ENCODE results near the gene COL11A1.

DNA sequence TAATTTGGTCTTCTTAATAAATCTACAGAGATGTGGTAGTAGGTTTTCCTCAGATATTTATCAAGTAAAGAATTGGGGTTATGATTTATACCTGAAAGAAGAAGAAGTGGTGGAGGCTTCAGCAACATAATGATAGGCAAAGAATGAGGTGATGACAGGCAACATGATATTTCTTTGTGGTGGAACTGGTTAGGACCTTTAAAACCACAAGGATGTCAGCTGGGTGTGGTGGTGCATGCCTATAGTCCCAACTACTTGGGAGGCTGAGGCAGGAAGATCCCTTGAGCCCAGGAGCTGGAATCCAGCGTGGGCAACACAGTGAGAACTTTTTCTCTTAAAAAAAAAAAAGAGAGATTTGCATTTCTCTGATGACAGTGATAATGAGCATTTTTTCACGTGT is 34.1 kb upstream of the COL11A1 start:
- TF ChIP-seq EGR1 (conservative IDR thresholded peaks at IDR 0.05) (no peak), HDAC1 (IDR thresholded peaks at IDR 0.05) (no peak), POLR2G (IDR thresholded peaks at IDR 0.05; ENCODE audit: low read depth, low read length) (no peak)
- TF ChIP-seq, protein P1, sequence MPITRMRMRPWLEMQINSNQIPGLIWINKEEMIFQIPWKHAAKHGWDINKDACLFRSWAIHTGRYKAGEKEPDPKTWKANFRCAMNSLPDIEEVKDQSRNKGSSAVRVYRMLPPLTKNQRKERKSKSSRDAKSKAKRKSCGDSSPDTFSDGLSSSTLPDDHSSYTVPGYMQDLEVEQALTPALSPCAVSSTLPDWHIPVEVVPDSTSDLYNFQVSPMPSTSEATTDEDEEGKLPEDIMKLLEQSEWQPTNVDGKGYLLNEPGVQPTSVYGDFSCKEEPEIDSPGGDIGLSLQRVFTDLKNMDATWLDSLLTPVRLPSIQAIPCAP (CRISPR knock-in tag; IDR thresholded peaks at IDR 0.05; ENCODE audit: borderline replicate concordance) = no peak
